Naive thymus-derived CD4-positive, alpha-beta T cell (primary cell): ENCODE measurements around the gene IKZF4. TPM values are rescaled to one million over a fixed set of nuclear protein-coding genes. Genes with fewer than 3 reads are reported as not detected.
"Not testable (repeated sequence)": the region's sequence is repeated elsewhere in the genome, so short reads cannot be mapped to it uniquely, and the experiment has no call there.

Experiments used
- ATAC-seq: fragments of 150-1000 bp; cut with Tn5 transposase; 2 replicates; pipeline ENCODE4 v1.10.0; 2021; ENCODE audit warnings: mild to moderate bottlenecking, moderate library complexity
- CTCF ChIA-PET: fragments of 350-600 bp; sonication (Branson Sonifier 250); formaldehyde crosslinking; loops from one replicate; lab custom pipeline; 2021; ENCODE audit warnings: antibody characterized with exemption; lab: Charles Lee
- POLR2A ChIA-PET: fragments of 350-600 bp; sonication (Branson Sonifier 250); formaldehyde crosslinking; loops from one replicate; lab custom pipeline; 2021; ENCODE audit warnings: antibody characterized with exemption, inconsistent platforms; lab: Charles Lee
- DNase-seq, 9 donors: peaks; one replicate each; pipeline versions ENCODE4 v3.0.0 to v3.0.0-alpha.2; 2020 to 2022; ENCODE audit warnings: mixed read lengths in 1 of 9
- H3K27ac ChIP-seq: one replicate; pipeline ENCODE4 v1.7.0; 2013; ENCODE audit warnings: mild to moderate bottlenecking, low read depth, low read length, moderate library complexity
- H3K27me3 ChIP-seq, 2 donors: one replicate each; pipeline ENCODE4 v1.7.0; 2013; ENCODE audit warnings: low read length in 2 of 2, mild to moderate bottlenecking in 2 of 2, moderate library complexity in 2 of 2; ENCODE audit not compliant: control insufficient read depth in 2 of 2, insufficient read depth in 2 of 2
- H3K36me3 ChIP-seq, 3 experiments: 1 replicate in 2 of 3; 2 replicates in 1 of 3; pipeline ENCODE4 v1.7.0; 2013; ENCODE audit warnings: low read length in 3 of 3, mild to moderate bottlenecking in 3 of 3, moderate library complexity in 1 of 3; ENCODE audit not compliant: insufficient read depth in 3 of 3, control insufficient read depth in 2 of 3
- H3K4me1 ChIP-seq, 2 donors: one replicate each; pipeline ENCODE4 v1.7.0; 2013; ENCODE audit warnings: low read length in 2 of 2, mild to moderate bottlenecking in 2 of 2, moderate library complexity in 1 of 2; ENCODE audit not compliant: control insufficient read depth in 2 of 2, insufficient read depth in 2 of 2
- H3K4me3 ChIP-seq: 2 replicates; pipeline ENCODE4 v1.7.0; 2013; ENCODE audit warnings: mild to moderate bottlenecking, low read length
- H3K9me3 ChIP-seq, 3 experiments: 1 replicate in 2 of 3; 2 replicates in 1 of 3; pipeline ENCODE4 v1.7.0; 2013; ENCODE audit warnings: low read length in 3 of 3; ENCODE audit not compliant: control insufficient read depth in 2 of 3
- H3K27ac Mint-ChIP-seq, 9 donors: one replicate each; pipeline ENCODE4 v1.8.0; 2020 to 2022; ENCODE audit warnings: mixed read lengths in 9 of 9, mild to moderate bottlenecking in 8 of 9, moderate library complexity in 5 of 9, inconsistent platforms in 2 of 9
- H3K27me3 Mint-ChIP-seq, 5 donors: one replicate each; pipeline ENCODE4 v1.8.0; 2021 to 2022; ENCODE audit warnings: mixed read lengths in 5 of 5, mild to moderate bottlenecking in 1 of 5
- H3K36me3 Mint-ChIP-seq, 5 donors: one replicate each; pipeline ENCODE4 v1.8.0; 2020 to 2022; ENCODE audit warnings: mixed read lengths in 5 of 5, mild to moderate bottlenecking in 3 of 5, inconsistent platforms in 1 of 5
- H3K4me1 Mint-ChIP-seq, 7 donors: one replicate each; pipeline ENCODE4 v1.8.0; 2020 to 2022; ENCODE audit warnings: mixed read lengths in 7 of 7, mild to moderate bottlenecking in 3 of 7, inconsistent platforms in 1 of 7
- H3K4me3 Mint-ChIP-seq, 10 donors: one replicate each; pipeline ENCODE4 v1.8.0; 2020 to 2022; ENCODE audit warnings: mild to moderate bottlenecking in 10 of 10, mixed read lengths in 10 of 10, moderate library complexity in 6 of 10, inconsistent platforms in 2 of 10
- H3K9me3 Mint-ChIP-seq, 11 donors: one replicate each; pipeline ENCODE4 v1.8.0; 2020 to 2022; ENCODE audit warnings: mixed read lengths in 11 of 11, mild to moderate bottlenecking in 4 of 11, inconsistent platforms in 1 of 11, moderate library complexity in 1 of 11
- intact Hi-C, 2 donors: fragments of 100-400 bp; cut with micrococcal nuclease; formaldehyde crosslinking; loops; one replicate each; pipeline ENCODE4 v1.15.1; 2023
- polyA plus RNA-seq, 2 donors: library from polyadenylated mRNA; unstranded; fragments of 300-500 nt; fragmentation: Illumina TruSeq; gene quantifications; one replicate each; pipeline ENCODE4 v1.2.3, GENCODE V29; 2021
- total RNA-seq, 6 experiments: library from RNA in 5 of 6; stranded (reverse) in 5 of 6; gene quantifications; 1 replicate in 5 of 6; 2 replicates in 1 of 6; pipeline ENCODE4 v1.2.3 and lab custom pipeline; 2021 to 2026

The IKZF4 gene
- total and polyA plus RNA-seq, 7 experiments from 2014 or later: 0.54 to 37.8 (median 4.5) TPM

DNA sequence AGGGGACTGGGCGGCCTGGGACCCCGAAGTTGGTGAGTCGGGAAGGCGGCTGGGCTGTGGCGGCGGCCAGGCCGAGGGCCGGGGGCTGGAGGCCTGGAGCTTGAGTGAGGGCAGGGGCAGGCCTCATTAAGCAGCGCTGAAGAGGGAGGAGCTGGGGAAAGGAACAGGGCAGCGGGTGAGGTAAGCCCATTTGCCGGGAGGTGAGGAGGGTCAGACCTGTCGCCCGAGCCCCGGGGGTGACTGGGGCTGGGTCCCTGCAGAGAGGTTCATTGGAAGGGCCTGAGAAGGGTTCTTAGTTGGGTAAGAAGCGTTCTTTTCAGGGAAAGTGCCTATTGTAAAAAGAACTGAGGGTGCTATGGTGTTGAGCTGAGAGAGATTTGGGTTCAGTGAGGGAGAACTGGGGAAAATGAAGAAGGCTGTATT lies 46.5 kb upstream of the IKZF4 start:
- ChIA-PET POLR2A (interaction anchor here (0.6 to 3.3 kb wide), 44 partner anchors 10 to 671 kb away, joined by 3 to 51 read pairs (median 6); partner anchors contain the start of genes ATP5F1B, BLOC1S1, DGKA and DNAJC14), CTCF (interaction anchor here (0.6 to 2.0 kb wide), 10 partner anchors 10 to 236 kb away, joined by 3 to 7 read pairs (median 5); partner anchors contain the start of genes DNAJC14, ORMDL2 and SARNP)
- Histone ChIP-seq H3K4me1 (peaks cover 8 to 19% of the 10 kb centered on the region in 2 donors), H3K4me3 (peak overlapping the region; percentile 84), H3K27ac (peak overlapping the region; percentile 88), H3K9me3 (no peaks in the 10 kb centered on the region), H3K27me3 (no peaks in the 10 kb centered on the region), H3K36me3 (peaks cover 0 to 8% (median 0%) of the 10 kb centered on the region in 3 experiments)
- DNase-seq (peak in 1 of 9 donors; percentile 53), ATAC-seq (no peak)
- Mint-ChIP-seq H3K27ac (no peak overlapping the region), H3K4me1 (peaks cover 18 to 36% (median 31%) of the 10 kb centered on the region in 7 donors), H3K27me3 (no peaks in the 10 kb centered on the region), H3K9me3 (no peaks in the 10 kb centered on the region), H3K36me3 (peaks cover 0 to 17% (median 3%) of the 10 kb centered on the region in 5 donors), H3K4me3 (no peak overlapping the region)
- intact Hi-C loops: loop anchor here (1.0 to 10.0 kb wide), 5 partner anchors 8 to 663 kb away; partner anchors contain the start of genes CDK2 (in 1 of the 2), MYL6 (in 1 of the 2), PA2G4 (in 1 of the 2) and PMEL (in 1 of the 2)

DNA sequence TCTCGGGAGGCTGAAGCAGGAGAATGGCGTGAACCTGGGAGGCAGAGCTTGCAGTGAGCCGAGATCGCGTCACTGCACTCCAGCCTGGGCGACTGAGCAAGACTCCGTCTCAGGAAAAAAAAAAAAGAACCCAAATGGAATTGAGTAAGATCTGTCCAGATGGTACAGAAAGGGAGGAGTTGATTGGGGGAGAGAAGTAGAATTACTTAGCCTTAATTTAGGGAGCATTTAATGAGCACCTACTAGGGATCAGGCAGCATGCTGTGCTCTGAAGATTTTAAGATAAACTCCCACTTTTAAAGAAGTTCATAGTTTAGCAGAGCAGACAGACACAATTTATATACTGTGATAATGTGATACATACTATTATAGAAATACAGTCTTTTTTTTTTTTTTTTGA lies 42.5 kb upstream of the IKZF4 start:
- CTCF ChIA-PET: no interaction called here
- no peak for ATAC-seq
- intact Hi-C loops: loop anchor here in 1 of 2 donors (10.0 kb wide), 1 partner anchor 206 kb away; the partner anchor contains the start of gene SMARCC2

GRCh38 chr12:55979069-55979468 lies 41.8 kb upstream of the IKZF4 start:
- Histone ChIP-seq H3K9me3 (no peaks in the 10 kb centered on the region), H3K27ac (no peak overlapping the region), H3K27me3 (no peaks in the 10 kb centered on the region), H3K4me1 (peaks cover 3 to 19% of the 10 kb centered on the region in 2 donors), H3K4me3 (no peak overlapping the region), H3K36me3 (peaks cover 0 to 28% (median 7%) of the 10 kb centered on the region in 3 experiments)
- intact Hi-C loops: loop anchor here in 1 of 2 donors (10.0 kb wide), 1 partner anchor 206 kb away; the partner anchor contains the start of gene SMARCC2
- Mint-ChIP-seq H3K4me3 (peak overlapping the region in 1 of 10 donors; percentile 28), H3K36me3 (peaks cover 0 to 28% (median 3%) of the 10 kb centered on the region in 5 donors), H3K27me3 (no peaks in the 10 kb centered on the region), H3K9me3 (no peaks in the 10 kb centered on the region), H3K4me1 (peaks cover 23 to 57% (median 47%) of the 10 kb centered on the region in 7 donors), H3K27ac (peak overlapping the region in 3 of 9 donors; percentile 14 to 51 (median 24))
- ChIA-PET POLR2A (interaction anchor here (0.8 kb wide), 1 partner anchor 18 kb away, joined by 4 read pairs; the partner anchor contains the start of gene SUOX), CTCF (no interaction called here)
- DNase-seq: no peak
- ATAC-seq: no peak

More for the DNA sequence above, 42.5 kb upstream of the IKZF4 start:
- Histone ChIP-seq H3K27me3 (no peaks in the 10 kb centered on the region), H3K36me3 (peaks cover 0 to 23% (median 7%) of the 10 kb centered on the region in 3 experiments), H3K4me3 (no peak overlapping the region), H3K9me3 (no peaks in the 10 kb centered on the region), H3K27ac (no peak overlapping the region), H3K4me1 (peaks cover 3 to 19% of the 10 kb centered on the region in 2 donors)
- no peak for DNase-seq
- H3K9me3 Mint-ChIP-seq: no peaks in the 10 kb centered on the region
- POLR2A ChIA-PET: interaction anchor here (1.7 kb wide), 1 partner anchor 17 kb away, joined by 3 read pairs; no protein-coding TSS in a partner anchor
- H3K27me3 Mint-ChIP-seq: no peaks in the 10 kb centered on the region
- H3K4me1 Mint-ChIP-seq: peaks cover 18 to 57% (median 47%) of the 10 kb centered on the region in 7 donors
- no peak overlapping the region for H3K4me3 Mint-ChIP-seq
- peak overlapping the region in 2 of 9 donors; percentile 46 to 57 for H3K27ac Mint-ChIP-seq
- peaks cover 0 to 28% (median 3%) of the 10 kb centered on the region in 5 donors for H3K36me3 Mint-ChIP-seq

DNA sequence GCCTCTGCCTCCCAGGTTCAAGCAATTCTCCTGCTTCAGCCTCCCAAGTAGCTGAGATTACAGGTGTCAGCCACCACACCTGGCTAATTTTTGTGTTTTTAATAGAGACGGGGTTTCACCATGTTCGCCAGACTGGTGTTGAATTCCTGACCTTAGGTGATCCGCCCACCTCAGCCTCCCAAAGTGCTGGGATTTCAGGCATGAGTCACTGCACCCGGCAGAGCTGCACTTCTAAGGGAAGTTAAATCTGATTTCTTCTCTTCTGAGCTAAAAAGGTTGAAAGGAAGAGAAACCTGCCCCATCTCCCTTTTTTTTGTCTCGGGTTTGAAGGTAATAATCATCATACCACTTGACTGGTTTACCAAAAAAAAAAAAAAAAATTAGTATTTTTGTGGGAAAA lies 39.0 kb upstream of the IKZF4 start:
- H3K9me3 ChIP-seq, H3K4me3 ChIP-seq, H3K27me3 Mint-ChIP-seq, DNase-seq, intact Hi-C loops, ATAC-seq, H3K4me3 Mint-ChIP-seq, H3K27ac ChIP-seq, H3K4me1 ChIP-seq, H3K27me3 ChIP-seq, H3K9me3 Mint-ChIP-seq: not testable (repeated sequence)
- ChIA-PET POLR2A (interaction anchor here (0.6 to 5.6 kb wide), 5 partner anchors 7 to 664 kb away, joined by 3 to 36 read pairs (median 5); partner anchors contain the start of gene RAB5B), CTCF (interaction anchor here (0.6 to 1.1 kb wide), 4 partner anchors 12 to 286 kb away, joined by 3 read pairs; partner anchors contain the start of gene ZC3H10)
- H3K36me3 ChIP-seq: peaks cover 0 to 37% (median 11%) of the 10 kb centered on the region in 3 experiments
- H3K4me1 Mint-ChIP-seq: peaks cover 19 to 47% (median 38%) of the 10 kb centered on the region in 7 donors
- peaks cover 0 to 28% (median 3%) of the 10 kb centered on the region in 5 donors for H3K36me3 Mint-ChIP-seq
- peak overlapping the region in 1 of 9 donors; percentile 65 for H3K27ac Mint-ChIP-seq

- Mint-ChIP-seq H3K36me3 (peaks cover 0 to 28% (median 3%) of the 10 kb centered on the region in 5 donors), H3K4me1 (peaks cover 15 to 42% (median 32%) of the 10 kb centered on the region in 7 donors), H3K9me3 (no peaks in the 10 kb centered on the region), H3K4me3 (no peak overlapping the region), H3K27me3 (no peaks in the 10 kb centered on the region), H3K27ac (peak overlapping the region in 1 of 9 donors; percentile 84)
- DNase-seq: no peak
- Histone ChIP-seq H3K27ac (no peak overlapping the region), H3K36me3 (peaks cover 0 to 42% (median 11%) of the 10 kb centered on the region in 3 experiments), H3K4me1 (no peaks in the 10 kb centered on the region), H3K9me3 (no peaks in the 10 kb centered on the region), H3K4me3 (no peak overlapping the region), H3K27me3 (no peaks in the 10 kb centered on the region)
- no peak for ATAC-seq
- intact Hi-C loops: no loop called here
- ChIA-PET POLR2A (interaction anchor here (1.0 to 5.6 kb wide), 4 partner anchors 8 to 164 kb away, joined by 3 to 36 read pairs (median 4); partner anchors contain the start of genes ORMDL2, RAB5B and SARNP), CTCF (interaction anchor here (0.6 to 1.1 kb wide), 6 partner anchors 12 to 244 kb away, joined by 3 to 5 read pairs (median 3); partner anchors contain the start of genes DGKA and ZC3H10)
Measured at GRCh38 chr12:55982319-55982936, 38.4 kb upstream of the IKZF4 start.

GRCh38 chr12:55983232-55983842 lies 37.5 kb upstream of the IKZF4 start:
- Histone ChIP-seq H3K4me3 (no peak overlapping the region), H3K4me1 (no peaks in the 10 kb centered on the region), H3K27ac (no peak overlapping the region), H3K27me3 (no peaks in the 10 kb centered on the region), H3K9me3 (no peaks in the 10 kb centered on the region), H3K36me3 (peaks cover 0 to 46% (median 11%) of the 10 kb centered on the region in 3 experiments)
- POLR2A ChIA-PET: interaction anchor here (1.0 to 5.6 kb wide), 4 partner anchors 9 to 165 kb away, joined by 3 to 36 read pairs (median 4); partner anchors contain the start of genes ORMDL2, RAB5B and SARNP
- no peaks in the 10 kb centered on the region for H3K9me3 Mint-ChIP-seq
- H3K36me3 Mint-ChIP-seq: peaks cover 0 to 26% (median 2%) of the 10 kb centered on the region in 5 donors
- H3K27me3 Mint-ChIP-seq: no peaks in the 10 kb centered on the region
- intact Hi-C loops: no loop called here
- no peak overlapping the region for H3K4me3 Mint-ChIP-seq
- H3K27ac Mint-ChIP-seq: peak overlapping the region in 1 of 9 donors; percentile 43
- DNase-seq (no peak), ATAC-seq (no peak)
- peaks cover 8 to 33% (median 24%) of the 10 kb centered on the region in 7 donors for H3K4me1 Mint-ChIP-seq
- CTCF ChIA-PET: interaction anchor here (0.7 to 4.0 kb wide), 5 partner anchors 9 to 266 kb away, joined by 3 to 27 read pairs (median 4); partner anchors contain the start of gene RAB5B
